Endothelial cell of umbilical vein (primary cell): ENCODE measurements around the gene RPS29. TPM values are rescaled to one million over a fixed set of nuclear protein-coding genes. Genes with fewer than 3 reads are reported as not detected.

Experiments used
- BruUV-seq: library from RNA; stranded (reverse); fragments of 400-500 nt; replicated peaks from 2 replicates; lab custom pipeline; 2021; lab: Mats Ljungman, UMichigan
- CTCF ChIA-PET: fragments of 300-600, 350-600 bp; sonication (Branson Sonifier 250); formaldehyde crosslinking; loops from one replicate; lab custom pipeline; 2021; ENCODE audit warnings: antibody characterized with exemption, inconsistent platforms; lab: Charles Lee
- POLR2A ChIA-PET: fragments of 300-600, 350-600 bp; sonication (Branson Sonifier 250); formaldehyde crosslinking; loops from one replicate; lab custom pipeline; 2021; ENCODE audit warnings: antibody characterized with exemption, inconsistent platforms; lab: Charles Lee
- DNase-seq: peaks from one replicate; pipeline ENCODE4 v3.0.0-alpha.2; 2011; ENCODE audit warnings: low read depth, low spot score
- FAIRE-seq: peaks from 2 replicates; lab custom pipeline; 2011; peaks lifted over from hg19 to GRCh38; lab: Jason Lieb, UNC
- H2AFZ ChIP-seq: 2 replicates; pipeline ENCODE4 v1.6.0; 2012; ENCODE audit warnings: low read depth, low read length, control low read depth, inconsistent platforms
- H3K27ac ChIP-seq: 2 replicates; pipeline ENCODE4 v1.5.1; 2011; ENCODE audit warnings: low read depth, mild to moderate bottlenecking, control low read depth, low read length, moderate library complexity; ENCODE audit not compliant: insufficient read depth
- H3K27me3 ChIP-seq, 2 experiments: 2 replicates each; pipeline versions ENCODE4 v1.6.0 to v1.6.1; 2011; ENCODE audit warnings: low read length in 2 of 2, mixed read lengths in 1 of 2; ENCODE audit not compliant: control insufficient read depth in 2 of 2, insufficient read depth in 2 of 2
- H3K36me3 ChIP-seq, 2 experiments: 2 replicates in 1 of 2; 3 replicates in 1 of 2; pipeline ENCODE4 v1.5.1; 2011; ENCODE audit warnings: low read length in 2 of 2, mild to moderate bottlenecking in 1 of 2, moderate library complexity in 1 of 2; ENCODE audit not compliant: control insufficient read depth in 2 of 2, insufficient read depth in 2 of 2; ENCODE audit errors: extremely low read depth in 1 of 2
- H3K4me1 ChIP-seq: 3 replicates; pipeline ENCODE4 v1.5.1; 2011; ENCODE audit warnings: mild to moderate bottlenecking, low read length; ENCODE audit not compliant: control insufficient read depth, insufficient read depth; ENCODE audit errors: extremely low read depth
- H3K4me2 ChIP-seq: 2 replicates; pipeline ENCODE4 v1.6.1; 2011; ENCODE audit warnings: low read length, control low read depth, mixed read lengths; ENCODE audit not compliant: insufficient read depth
- H3K4me3 ChIP-seq, 3 experiments: fragments of 200-600 bp in 1 of 3; sonication (generic), shearing (Covaris generic) in 1 of 3; replicated peaks in 1 of 3; 2 replicates each; pipeline ENCODE4 v1.5.1; 2011 to 2016; ENCODE audit warnings: control low read depth in 3 of 3, low read length in 3 of 3, mild to moderate bottlenecking in 2 of 3, inconsistent platforms in 1 of 3, low read depth in 1 of 3, moderate library complexity in 1 of 3; ENCODE audit not compliant: insufficient read depth in 1 of 3
- H3K79me2 ChIP-seq: 2 replicates; pipeline ENCODE4 v1.6.0; 2012; ENCODE audit warnings: low read length, inconsistent platforms; ENCODE audit not compliant: control insufficient read depth, insufficient read depth
- H3K9ac ChIP-seq: replicated peaks from 2 replicates; pipeline ENCODE3; 2011; ENCODE audit warnings: low read length, control low read depth; ENCODE audit not compliant: insufficient read depth; ENCODE audit errors: extremely low read depth
- H3K9me1 ChIP-seq: replicated peaks from 3 replicates; pipeline ENCODE4 v1.6.0; 2011; ENCODE audit warnings: mild to moderate bottlenecking, low read length; ENCODE audit not compliant: control insufficient read depth, insufficient read depth; ENCODE audit errors: extremely low read depth
- H3K9me3 ChIP-seq: replicated peaks from 2 replicates; pipeline ENCODE4 v1.5.1; 2012; ENCODE audit warnings: low read length, inconsistent platforms; ENCODE audit not compliant: control insufficient read depth, insufficient read depth
- H4K20me1 ChIP-seq: replicated peaks from 2 replicates; pipeline ENCODE3; 2011; ENCODE audit warnings: mild to moderate bottlenecking, low read length; ENCODE audit not compliant: control insufficient read depth, insufficient read depth; ENCODE audit errors: extremely low read depth
- EZH2 ChIP-seq: IDR thresholded peaks from 2 replicates; pipeline ENCODE4 v1.6.1; 2012; ENCODE audit warnings: borderline replicate concordance, low read depth, mild to moderate bottlenecking, moderate library complexity, low read length, inconsistent platforms; ENCODE audit not compliant: severe bottlenecking
- FOS ChIP-seq: IDR thresholded peaks from 2 replicates; pipeline ENCODE4 v1.6.1; 2011; ENCODE audit warnings: mild to moderate bottlenecking, low read length, moderate library complexity, borderline replicate concordance; ENCODE audit not compliant: insufficient read depth
- GATA2 ChIP-seq: IDR thresholded peaks from 2 replicates; pipeline ENCODE4 v1.7.0; 2011; ENCODE audit warnings: low read depth, mild to moderate bottlenecking, moderate library complexity, mixed read lengths, low read length; ENCODE audit not compliant: insufficient read length, insufficient read depth
- JUN ChIP-seq: IDR thresholded peaks from 2 replicates; pipeline ENCODE4 v1.6.1; 2011; ENCODE audit warnings: borderline replicate concordance, low read depth; ENCODE audit not compliant: insufficient read length, insufficient read depth
- MYC ChIP-seq: IDR thresholded peaks from one replicate; pipeline ENCODE4 v1.6.1; 2011; ENCODE audit warnings: mild to moderate bottlenecking, low read depth, low read length
- POLR2A ChIP-seq: IDR thresholded peaks from 2 replicates; pipeline ENCODE4 v1.6.1; 2012; ENCODE audit warnings: low read depth, mild to moderate bottlenecking, control low read depth, low read length
- POLR2AphosphoS5 ChIP-seq: IDR thresholded peaks from 2 replicates; pipeline ENCODE4 v1.6.1; 2012; ENCODE audit warnings: low read depth, mild to moderate bottlenecking, control low read depth, low read length, moderate library complexity; ENCODE audit not compliant: insufficient read depth
- dilution Hi-C: fragments of 300-500 bp; cut with MboI; formaldehyde crosslinking; loops from one replicate; pipeline ENCODE4 v1.15.0; 2019; ENCODE audit warnings: low sequenced_read_pairs; ENCODE audit not compliant: extremely low pct_ligation_motif_present
- intact Hi-C: fragments of 100-400 bp; cut with micrococcal nuclease; formaldehyde crosslinking; loops from one replicate; pipeline ENCODE4 v1.10.0; 2022
- polyA plus RNA-seq, 4 experiments: library from polyadenylated mRNA; depleted of rRNA in 3 of 4; stranded (reverse) in 3 of 4; unstranded in 1 of 4; fragments of >200 nt; gene quantifications; 2 replicates each; pipeline versions ENCODE4 v1.2.1 to v1.2.3, GENCODE V29; 2011 to 2012; ENCODE audit warnings: missing spikeins in 1 of 4
- total RNA-seq: library from RNA; stranded (reverse); gene quantifications from 2 replicates; pipeline ENCODE4 v1.2.3, GENCODE V29; 2021
- TF ChIP-seq, protein P1 (sequence below): IDR thresholded peaks from 2 replicates; pipeline ENCODE4 v1.6.1; 2011; ENCODE audit not compliant: insufficient read depth, insufficient read length
- TF ChIP-seq, protein P2 (sequence below), 2 donors: IDR thresholded peaks; 1 replicate in 1 of 2; 2 replicates in 1 of 2; pipeline ENCODE4 v1.5.1; 2011; ENCODE audit warnings: low read length in 2 of 2, mild to moderate bottlenecking in 2 of 2, moderate library complexity in 2 of 2, control low read depth in 1 of 2, inconsistent platforms in 1 of 2, low read depth in 1 of 2; ENCODE audit not compliant: insufficient read depth in 1 of 2; ENCODE audit errors: extremely low read depth in 1 of 2

Gene RPS29
- total and polyA plus RNA-seq, 2 donors (not counting 3 experiments of a cell fraction or from before 2014, with no cell fraction given): 1,408 to 14,040 TPM

DNA sequence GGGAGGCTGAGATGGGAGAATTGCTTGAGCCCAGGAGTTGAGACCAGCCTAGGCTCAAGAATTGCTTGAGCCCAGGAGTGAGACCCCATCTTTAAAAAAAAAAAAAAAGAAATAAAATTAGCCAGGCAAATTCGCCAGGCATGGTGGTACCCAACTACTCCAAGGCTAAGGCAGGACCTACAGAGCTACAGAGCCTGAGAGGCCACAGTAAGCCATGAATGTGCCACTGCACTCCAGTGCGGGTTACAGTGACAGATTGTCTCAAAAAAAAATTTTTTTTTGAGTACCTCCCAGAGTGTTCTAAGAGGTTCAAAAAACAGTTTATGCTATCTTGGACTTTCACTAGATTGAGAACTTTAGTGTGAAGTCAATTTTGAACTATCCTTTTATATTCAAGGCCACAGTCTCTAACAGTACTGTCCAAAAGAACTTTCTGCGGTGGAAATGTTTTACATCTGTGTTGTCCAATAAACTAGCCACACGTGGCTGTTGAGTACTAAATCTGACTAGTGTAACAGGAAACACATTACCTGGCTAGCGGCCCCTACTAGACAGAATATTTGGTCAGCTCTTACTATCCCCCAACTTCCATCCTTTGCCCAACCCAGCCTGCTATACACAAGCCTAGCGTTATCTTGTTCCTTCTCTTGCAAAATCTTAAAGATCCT is 31.8 kb upstream of the RPS29 start:
- H3K27ac ChIP-seq: no peak overlapping the region
- dilution Hi-C loops (no loop called here), intact Hi-C loops (no loop called here)
- DNase-seq: no peak
- peaks cover 0 to 6% of the 10 kb centered on the region in 2 experiments for H3K36me3 ChIP-seq
- FAIRE-seq: no peak
- TF ChIP-seq JUN (no peak), EZH2 (no peak), POLR2A (no peak), MYC (no peak), POLR2AphosphoS5 (no peak), FOS (no peak), GATA2 (no peak)
- TF ChIP-seq, protein P1, sequence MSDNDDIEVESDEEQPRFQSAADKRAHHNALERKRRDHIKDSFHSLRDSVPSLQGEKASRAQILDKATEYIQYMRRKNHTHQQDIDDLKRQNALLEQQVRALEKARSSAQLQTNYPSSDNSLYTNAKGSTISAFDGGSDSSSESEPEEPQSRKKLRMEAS: no peak
- TF ChIP-seq, protein P2, sequence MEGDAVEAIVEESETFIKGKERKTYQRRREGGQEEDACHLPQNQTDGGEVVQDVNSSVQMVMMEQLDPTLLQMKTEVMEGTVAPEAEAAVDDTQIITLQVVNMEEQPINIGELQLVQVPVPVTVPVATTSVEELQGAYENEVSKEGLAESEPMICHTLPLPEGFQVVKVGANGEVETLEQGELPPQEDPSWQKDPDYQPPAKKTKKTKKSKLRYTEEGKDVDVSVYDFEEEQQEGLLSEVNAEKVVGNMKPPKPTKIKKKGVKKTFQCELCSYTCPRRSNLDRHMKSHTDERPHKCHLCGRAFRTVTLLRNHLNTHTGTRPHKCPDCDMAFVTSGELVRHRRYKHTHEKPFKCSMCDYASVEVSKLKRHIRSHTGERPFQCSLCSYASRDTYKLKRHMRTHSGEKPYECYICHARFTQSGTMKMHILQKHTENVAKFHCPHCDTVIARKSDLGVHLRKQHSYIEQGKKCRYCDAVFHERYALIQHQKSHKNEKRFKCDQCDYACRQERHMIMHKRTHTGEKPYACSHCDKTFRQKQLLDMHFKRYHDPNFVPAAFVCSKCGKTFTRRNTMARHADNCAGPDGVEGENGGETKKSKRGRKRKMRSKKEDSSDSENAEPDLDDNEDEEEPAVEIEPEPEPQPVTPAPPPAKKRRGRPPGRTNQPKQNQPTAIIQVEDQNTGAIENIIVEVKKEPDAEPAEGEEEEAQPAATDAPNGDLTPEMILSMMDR (IDR thresholded peaks at IDR 0.05; ENCODE audit: extremely low read depth in 1 of 2, insufficient read depth in 1 of 2, low read depth in 1 of 2, low read length in 2 of 2): no peak
- CTCF ChIA-PET: no interaction called here
- H3K27me3 ChIP-seq: no peaks in the 10 kb centered on the region
- H3K4me2 ChIP-seq: no peak overlapping the region
- no peak overlapping the region for H3K9ac ChIP-seq
- no peaks in the 10 kb centered on the region for H4K20me1 ChIP-seq
- peaks cover 59% of the 10 kb centered on the region for H3K79me2 ChIP-seq
- peaks cover 2% of the 10 kb centered on the region for H3K9me1 ChIP-seq
- POLR2A ChIA-PET: no interaction called here
- no peak overlapping the region for H2AFZ ChIP-seq
- no peaks in the 10 kb centered on the region for H3K9me3 ChIP-seq
- no TSS peak for BruUV-seq
- H3K4me1 ChIP-seq: peaks cover 18% of the 10 kb centered on the region
- H3K4me3 ChIP-seq: no peak overlapping the region
